Breast epithelium (tissue), 3 donors: ENCODE data around the gene MPZL2.

Source experiments
- POLR2A ChIP-seq: fragments of 450-650 bp; IDR thresholded peaks from one replicate; pipeline ENCODE4 v1.6.1; 2016; ENCODE audit warnings: antibody characterized with exemption, mild to moderate bottlenecking, moderate library complexity
- POLR2AphosphoS5 ChIP-seq, 3 donors: sonication (generic); formaldehyde crosslinking; IDR thresholded peaks; one replicate each; pipeline ENCODE4 v1.6.1; 2017; ENCODE audit warnings: antibody characterized with exemption in 3 of 3
- TF ChIP-seq, protein P1 (sequence below), 3 donors: fragments of 450-650 bp; IDR thresholded peaks; one replicate each; pipeline ENCODE4 v1.5.1; 2016 to 2017; ENCODE audit warnings: antibody characterized with exemption in 3 of 3, mild to moderate bottlenecking in 3 of 3, moderate library complexity in 3 of 3

DNA sequence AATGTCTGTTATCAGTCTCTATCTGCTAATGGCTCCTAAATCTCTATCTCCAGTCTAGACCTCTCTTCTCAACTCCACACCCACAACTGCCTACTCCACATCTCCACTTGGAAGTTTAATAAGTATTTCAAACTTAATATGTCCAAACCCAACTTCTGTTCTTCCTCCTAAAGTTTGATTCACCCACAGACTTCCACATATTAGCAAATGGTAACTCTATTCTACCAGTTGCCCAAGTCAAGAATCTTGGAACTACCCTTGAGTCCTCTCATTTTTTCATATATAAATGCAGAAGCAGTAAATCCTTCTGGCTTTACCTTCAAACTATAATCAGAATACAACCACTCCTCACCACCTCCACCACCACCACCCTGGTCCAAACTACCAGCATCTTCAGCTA lies 32.6 kb downstream of the MPZL2 start:
- TF ChIP-seq POLR2AphosphoS5 (IDR thresholded peaks at IDR 0.05): no peak
- TF ChIP-seq, protein P1, sequence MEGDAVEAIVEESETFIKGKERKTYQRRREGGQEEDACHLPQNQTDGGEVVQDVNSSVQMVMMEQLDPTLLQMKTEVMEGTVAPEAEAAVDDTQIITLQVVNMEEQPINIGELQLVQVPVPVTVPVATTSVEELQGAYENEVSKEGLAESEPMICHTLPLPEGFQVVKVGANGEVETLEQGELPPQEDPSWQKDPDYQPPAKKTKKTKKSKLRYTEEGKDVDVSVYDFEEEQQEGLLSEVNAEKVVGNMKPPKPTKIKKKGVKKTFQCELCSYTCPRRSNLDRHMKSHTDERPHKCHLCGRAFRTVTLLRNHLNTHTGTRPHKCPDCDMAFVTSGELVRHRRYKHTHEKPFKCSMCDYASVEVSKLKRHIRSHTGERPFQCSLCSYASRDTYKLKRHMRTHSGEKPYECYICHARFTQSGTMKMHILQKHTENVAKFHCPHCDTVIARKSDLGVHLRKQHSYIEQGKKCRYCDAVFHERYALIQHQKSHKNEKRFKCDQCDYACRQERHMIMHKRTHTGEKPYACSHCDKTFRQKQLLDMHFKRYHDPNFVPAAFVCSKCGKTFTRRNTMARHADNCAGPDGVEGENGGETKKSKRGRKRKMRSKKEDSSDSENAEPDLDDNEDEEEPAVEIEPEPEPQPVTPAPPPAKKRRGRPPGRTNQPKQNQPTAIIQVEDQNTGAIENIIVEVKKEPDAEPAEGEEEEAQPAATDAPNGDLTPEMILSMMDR (IDR thresholded peaks at IDR 0.05): no peak
- TF ChIP-seq POLR2A: no peak
